Pancreas (tissue), 10 donors: ENCODE data around the gene COG8. TPM values are rescaled to one million over a fixed set of nuclear protein-coding genes. Genes with fewer than 3 reads are reported as not detected.
"Not testable (repeated sequence)": the region's sequence is repeated elsewhere in the genome, so short reads cannot be mapped to it uniquely, and the experiment has no call there.

ENCODE experiments used
- ATAC-seq, 4 donors: fragments of 200-7000 bp; cut with Tn5 transposase; one replicate each; pipeline versions ENCODE4 v1.8.0 to v1.9.1; 2020; ENCODE audit warnings: mild to moderate bottlenecking in 4 of 4, moderate library complexity in 4 of 4
- DNase-seq, 6 donors: peaks; one replicate each; pipeline ENCODE4 v3.0.0-alpha.2; 2020
- FAIRE-seq: peaks from 2 replicates; lab custom pipeline; 2012; peaks lifted over from hg19 to GRCh38; lab: Jason Lieb, UNC
- H3K27ac ChIP-seq, 4 donors: fragments of 200-600 bp; sonication (generic); 1 replicate in 3 of 4; 2 replicates in 1 of 4; pipeline versions ENCODE4 v1.5.0 to v1.8.0; 2020
- H3K27me3 ChIP-seq, 4 donors: fragments of 200-600 bp; one replicate each; pipeline ENCODE4 v1.8.0; 2021
- H3K36me3 ChIP-seq, 3 donors: fragments of 200-600 bp; sonication (generic) in 1 of 3; one replicate each; pipeline versions ENCODE4 v1.5.0 to v1.8.0; 2020 to 2021
- H3K4me1 ChIP-seq, 3 donors: fragments of 200-600 bp; one replicate each; pipeline ENCODE4 v1.8.0; 2021
- H3K4me3 ChIP-seq, 4 donors: fragments of 200-600 bp; sonication (generic) in 2 of 4; one replicate each; pipeline versions ENCODE4 v1.5.0 to v1.8.0; 2020 to 2021
- H3K9me3 ChIP-seq, 4 donors: fragments of 200-600 bp; one replicate each; pipeline ENCODE4 v1.8.0; 2021
- CTCF ChIP-seq, 4 donors: fragments of 200-600 bp; sonication (generic) in 3 of 4; IDR thresholded peaks; one replicate each; pipeline versions ENCODE4 v1.5.0 to v1.8.0; 2021; ENCODE audit warnings: antibody characterized with exemption in 4 of 4
- WGBS, 2 donors: extraction: QIAGEN DNeasy Blood & Tissue Kit; methylation state at CpG; one replicate each; pipeline ENCODE4 v1.1.7; 2013; 5-methylcytosine and 5-hydroxymethylcytosine counted together
- intact Hi-C, 3 donors: fragments of 100-400 bp; cut with DNase I; formaldehyde crosslinking; loops; one replicate each; pipeline versions ENCODE4 v1.11.1 to v1.14.2; 2022
- polyA plus RNA-seq, 2 donors: library from polyadenylated mRNA; stranded (reverse); fragments of 200-250 nt; gene quantifications; one replicate each; pipeline ENCODE4 v1.2.3, GENCODE V29; 2013
- total RNA-seq, 6 donors: library from RNA; stranded (reverse); fragmentation: NEBNext Ultra II Directional in 4 of 6; extraction: Animal tissue kit (Norgen Biotek cat#: 25700) in 4 of 6; gene quantifications; one replicate each; pipeline versions ENCODE4 v1.2.1 to v1.2.4, GENCODE V29; 2021 to 2023
- donor health status: healthy with polysubstance abuse.
- donor health status: DM: no; HTN: no; CAD: no; lungs with moderate emphysema.
- donor health status: DM: no; HTN: no; CAD: no.
- donor health status: control.
- donor health status: control.
- donor health status: Bipolar disorder and iron deficiency.
- donor health status: DM: yes; HTN: yes; CAD: no.
- donor health status: DM: no; HTN: no; CAD: no.
- donor health status: DM: no; HTN: no; CAD: no.
- donor health status: DM: yes; HTN: yes; CAD: no.

COG8 gene
- total and polyA plus RNA-seq, 8 donors, result 16.2 to 29.0 (median 20.4) TPM

- intact Hi-C loops, result no loop called here
- no peak for TF ChIP-seq CTCF (IDR thresholded peaks at IDR 0.05)
- no peak overlapping the region for H3K4me3 ChIP-seq
- no peak for DNase-seq
- no peaks in the 10 kb centered on the region for H3K9me3 ChIP-seq
- ATAC-seq, result no peak
- H3K27me3 ChIP-seq, result no peaks in the 10 kb centered on the region
- 78 to 80% methylated on average over 2 of the region's 2 CpGs for WGBS, 2 donors
- peaks cover 0 to 42% (median 24%) of the 10 kb centered on the region in 3 donors for H3K36me3 ChIP-seq
- no peak overlapping the region for H3K27ac ChIP-seq
- no peaks in the 10 kb centered on the region for H3K4me1 ChIP-seq
- no peak for FAIRE-seq
Observed at GRCh38 chr16:69364088-69364487, 24.7 kb upstream of the COG8 start.

- FAIRE-seq, result no peak
Observed at GRCh38 chr16:69363281-69363717, 23.9 kb upstream of the COG8 start.

GRCh38 chr16:69360070-69360469 lies 20.7 kb upstream of the COG8 start:
- H3K27ac ChIP-seq, DNase-seq, H3K4me3 ChIP-seq, intact Hi-C loops, H3K27me3 ChIP-seq, H3K4me1 ChIP-seq, ATAC-seq, H3K9me3 ChIP-seq, FAIRE-seq: not testable (repeated sequence)
- WGBS, 2 donors, result 95 to 99% methylated on average over 9 of the region's 9 CpGs
- H3K36me3 ChIP-seq, result peaks cover 0 to 16% (median 8%) of the 10 kb centered on the region in 3 donors

More at GRCh38 chr16:69363281-69363717, 23.9 kb upstream of the COG8 start:
- Histone ChIP-seq H3K27me3 (no peaks in the 10 kb centered on the region), H3K4me3 (no peak overlapping the region), H3K36me3 (peaks cover 0 to 34% (median 24%) of the 10 kb centered on the region in 3 donors), H3K27ac (no peak overlapping the region), H3K4me1 (no peaks in the 10 kb centered on the region), H3K9me3 (no peaks in the 10 kb centered on the region)
- ATAC-seq (peak in 1 of 4 donors; percentile 31), DNase-seq (no peak)
- no peak for TF ChIP-seq CTCF (IDR thresholded peaks at IDR 0.05)
- WGBS, 2 donors, result 88 to 91% methylated on average over 5 of the region's 5 CpGs
- intact Hi-C loops, result no loop called here

GRCh38 chr16:69351309-69352027 lies 12.1 kb upstream of the COG8 start, which contains the start of gene TMED6:
Gene TMED6, minus strand, starts transcription at chr16:69351786. Its CDS starts 33 bp downstream, at chr16:69351753.
- no peaks in the 10 kb centered on the region for H3K27me3 ChIP-seq
- ATAC-seq, result peak; percentile 89 to 94 (median 92)
- peaks cover 0 to 15% (median 5%) of the 10 kb centered on the region in 3 donors for H3K36me3 ChIP-seq
- H3K27ac ChIP-seq, result peak within 1 kb of the TSS; percentile 55 to 79 (median 66)
- no peak for TF ChIP-seq CTCF (IDR thresholded peaks at IDR 0.05)
- peak; percentile 73 to 85 (median 81) for DNase-seq
- FAIRE-seq, result no peak
- H3K9me3 ChIP-seq, result no peaks in the 10 kb centered on the region
- intact Hi-C loops, result no loop called here
- H3K4me1 ChIP-seq, result peaks cover 7 to 15% (median 11%) of the 10 kb centered on the region in 3 donors
- WGBS, 2 donors, result 11 to 18% methylated on average over 12 of the region's 12 CpGs
- peak within 1 kb of the TSS; percentile 24 to 50 (median 42) for H3K4me3 ChIP-seq

GRCh38 chr16:69350536-69351133 lies 11.3 kb upstream of the COG8 start:
- H3K27ac ChIP-seq, result peak overlapping the region; percentile 55 to 79 (median 66)
- DNase-seq (peak in 1 of 6 donors; percentile 41), FAIRE-seq (no peak), ATAC-seq (peak; percentile 25 to 61 (median 50))
- no peaks in the 10 kb centered on the region for H3K9me3 ChIP-seq
- peaks cover 0 to 10% (median 0%) of the 10 kb centered on the region in 3 donors for H3K36me3 ChIP-seq
- peak overlapping the region; percentile 24 to 50 (median 42) for H3K4me3 ChIP-seq
- H3K4me1 ChIP-seq, result peaks cover 7 to 15% (median 11%) of the 10 kb centered on the region in 3 donors
- 23 to 25% methylated on average over 6 of the region's 6 CpGs for WGBS, 2 donors
- no peak for TF ChIP-seq CTCF (IDR thresholded peaks at IDR 0.05)
- intact Hi-C loops, result no loop called here
- no peaks in the 10 kb centered on the region for H3K27me3 ChIP-seq
